B cell (primary cell): Measurements from ENCODE around the gene PADI3. TPM values are rescaled to one million over a fixed set of nuclear protein-coding genes. Genes with fewer than 3 reads are reported as not detected.

Experiments
- ATAC-seq: fragments of 200-7000 bp; cut with Tn5 transposase; one replicate; pipeline ENCODE4 v1.10.0; 2021; ENCODE audit warnings: low read depth, mild to moderate bottlenecking, moderate number of reproducible peaks, moderate library complexity
- CTCF ChIA-PET: fragments of 350-600 bp; sonication (Branson Sonifier 250); formaldehyde crosslinking; loops from one replicate; lab custom pipeline; 2021; ENCODE audit warnings: antibody characterized with exemption, inconsistent platforms; lab: Charles Lee
- POLR2A ChIA-PET: fragments of 350-600 bp; sonication (Branson Sonifier 250); formaldehyde crosslinking; loops from one replicate; lab custom pipeline; 2021; ENCODE audit warnings: antibody characterized with exemption; lab: Charles Lee
- DNase-seq: peaks from one replicate; pipeline ENCODE4 v3.0.0; 2013
- H2AFZ ChIP-seq: 2 replicates; pipeline ENCODE4 v1.6.1; 2012; ENCODE audit warnings: mild to moderate bottlenecking, low read depth, low read length; ENCODE audit not compliant: insufficient read depth, poor library complexity, severe bottlenecking
- H3K27ac ChIP-seq, 2 donors: 1 replicate in 1 of 2; 2 replicates in 1 of 2; pipeline ENCODE4 v1.5.1; 2012 to 2013; ENCODE audit warnings: low read length in 2 of 2, mild to moderate bottlenecking in 2 of 2, moderate library complexity in 1 of 2
- H3K27me3 ChIP-seq, 4 experiments: fragments of 200-600 bp in 1 of 4; sonication (generic) in 1 of 4; replicated peaks in 1 of 4; 1 replicate in 2 of 4; 2 replicates in 2 of 4; pipeline versions ENCODE4 v1.6.1 to v1.7.0; 2013 to 2016; ENCODE audit warnings: low read length in 3 of 4, mild to moderate bottlenecking in 2 of 4, mixed read lengths in 1 of 4, moderate library complexity in 1 of 4; ENCODE audit not compliant: insufficient read depth in 4 of 4, control insufficient read depth in 3 of 4; ENCODE audit errors: control extremely low read depth in 1 of 4
- H3K36me3 ChIP-seq, 2 experiments: replicated peaks in 1 of 2; 1 replicate in 1 of 2; 2 replicates in 1 of 2; pipeline versions ENCODE4 v1.6.1 to v1.7.1; 2013; ENCODE audit warnings: low read length in 1 of 2; ENCODE audit not compliant: insufficient read depth in 2 of 2, control insufficient read depth in 1 of 2; ENCODE audit errors: control extremely low read depth in 1 of 2, extremely low read depth in 1 of 2
- H3K4me1 ChIP-seq, 2 donors: fragments of 200-600 bp in 1 of 2; sonication (generic) in 1 of 2; 1 replicate in 1 of 2; 2 replicates in 1 of 2; pipeline versions ENCODE4 v1.5.1 to v1.6.1; 2013 to 2017; ENCODE audit warnings: low read length in 2 of 2; ENCODE audit not compliant: control insufficient read depth in 2 of 2, insufficient read depth in 2 of 2
- H3K4me2 ChIP-seq: replicated peaks from 2 replicates; pipeline ENCODE3; 2012; ENCODE audit warnings: mild to moderate bottlenecking, low read depth, low read length; ENCODE audit not compliant: poor library complexity, severe bottlenecking
- H3K4me3 ChIP-seq, 5 experiments: fragments of 200-600 bp in 1 of 5; sonication (generic) in 1 of 5; 1 replicate in 3 of 5; 2 replicates in 2 of 5; pipeline versions ENCODE4 v1.5.1 to v1.7.0; 2011 to 2016; ENCODE audit warnings: low read length in 4 of 5, mild to moderate bottlenecking in 4 of 5, low read depth in 2 of 5, control low read depth in 1 of 5, moderate library complexity in 1 of 5; ENCODE audit not compliant: insufficient read depth in 1 of 5; ENCODE audit errors: control extremely low read depth in 1 of 5, extremely low read depth in 1 of 5
- H3K79me2 ChIP-seq: fragments of 200-600 bp; sonication (generic); one replicate; pipeline ENCODE4 v1.6.0; 2016; ENCODE audit warnings: low read length; ENCODE audit not compliant: control insufficient read depth, insufficient read depth
- H3K9ac ChIP-seq: fragments of 200-600 bp; sonication (generic); 2 replicates; pipeline ENCODE4 v1.6.1; 2017; ENCODE audit warnings: mild to moderate bottlenecking, low read length, moderate library complexity
- H3K9me3 ChIP-seq, 3 donors: one replicate each; pipeline versions ENCODE4 v1.6.1 to v1.7.1; 2013; ENCODE audit warnings: low read length in 2 of 3; ENCODE audit not compliant: control insufficient read depth in 2 of 3, insufficient read depth in 1 of 3; ENCODE audit errors: control extremely low read depth in 1 of 3
- H4K20me1 ChIP-seq: 2 replicates; pipeline ENCODE4 v1.6.0; 2012; ENCODE audit warnings: mild to moderate bottlenecking, low read length; ENCODE audit not compliant: insufficient read depth, control insufficient read depth, poor library complexity, severe bottlenecking
- H3K27ac Mint-ChIP-seq: one replicate; pipeline ENCODE4 v1.8.0; 2021; ENCODE audit warnings: mixed read lengths
- H3K27me3 Mint-ChIP-seq: one replicate; pipeline ENCODE4 v1.8.0; 2021; ENCODE audit warnings: mixed read lengths
- H3K4me1 Mint-ChIP-seq: one replicate; pipeline ENCODE4 v1.8.0; 2021; ENCODE audit warnings: mixed read lengths
- H3K4me3 Mint-ChIP-seq: one replicate; pipeline ENCODE4 v1.8.0; 2021; ENCODE audit warnings: mixed read lengths
- H3K9me3 Mint-ChIP-seq: one replicate; pipeline ENCODE4 v1.8.0; 2022; ENCODE audit warnings: mixed read lengths; ENCODE audit not compliant: insufficient read depth
- EZH2 ChIP-seq: IDR thresholded peaks from 2 replicates; pipeline ENCODE4 v1.6.1; 2012; ENCODE audit warnings: borderline replicate concordance, low read depth, mild to moderate bottlenecking, moderate library complexity, low read length; ENCODE audit not compliant: insufficient read depth, poor library complexity, severe bottlenecking
- WGBS: methylation state at CpG from one replicate; pipeline ENCODE4 v1.1.5; 2013; ENCODE audit warnings: missing lambda C conversion rate; ENCODE audit not compliant: insufficient coverage; 5-methylcytosine and 5-hydroxymethylcytosine counted together
- intact Hi-C: fragments of 100-400 bp; cut with micrococcal nuclease; formaldehyde crosslinking; loops from one replicate; pipeline ENCODE4 v1.10.0; 2022
- polyA plus RNA-seq: library from polyadenylated mRNA; depleted of rRNA; stranded (reverse); fragments of >200 nt; gene quantifications from 2 replicates; pipeline ENCODE4 v1.2.3, GENCODE V29; 2012
- total RNA-seq, 2 donors: library from RNA; stranded (reverse); fragments of 120-200 nt in 1 of 2; gene quantifications; 1 replicate in 1 of 2; 2 replicates in 1 of 2; pipeline versions ENCODE4 v1.2.3 to v1.2.4, GENCODE V29; 2013 to 2022
- TF ChIP-seq, protein P1 (sequence below): fragments of 200-600 bp; IDR thresholded peaks from one replicate; pipeline ENCODE4 v1.8.0; 2022; ENCODE audit warnings: antibody characterized with exemption, mild to moderate bottlenecking

Gene PADI3
- total and polyA plus RNA-seq, 2 donors (not counting 1 experiment from before 2014, with no cell fraction given), result not detected

DNA sequence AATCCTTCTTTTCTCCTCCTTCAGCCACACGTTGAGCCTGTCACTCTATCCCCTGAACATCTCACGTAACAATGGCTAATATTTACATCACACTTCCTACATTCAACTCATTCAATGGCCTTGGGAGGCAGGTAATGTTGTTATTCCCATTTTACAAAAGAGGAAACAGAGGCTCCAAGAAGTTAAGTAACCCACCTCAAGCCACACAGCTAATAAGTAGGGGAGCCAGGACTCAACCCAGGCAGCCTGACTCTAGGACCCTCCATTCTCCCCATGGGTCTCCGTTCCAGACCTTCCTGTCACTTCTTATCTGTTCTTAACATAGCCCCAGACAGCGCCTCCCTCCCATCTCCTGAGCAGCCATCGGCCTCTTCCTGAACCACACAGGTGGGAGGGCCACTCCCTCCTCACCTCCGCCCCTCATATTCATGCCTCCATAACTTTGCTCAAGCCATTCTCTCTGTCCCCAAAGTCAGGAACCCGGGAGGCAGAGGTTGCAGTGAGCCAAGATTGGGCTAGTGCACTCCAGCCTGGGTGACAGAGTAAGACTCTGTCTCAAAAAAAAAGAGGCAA, 61.3 kb downstream of the PADI3 start:
- intact Hi-C loops, result no loop called here
- no peaks in the 10 kb centered on the region for H3K36me3 ChIP-seq
- H3K4me2 ChIP-seq, result no peak overlapping the region
- no peak for DNase-seq
- WGBS, result 81% methylated on average over 6 of the region's 7 CpGs
- CTCF ChIA-PET, result no interaction called here
- no peaks in the 10 kb centered on the region for H3K79me2 ChIP-seq
- no peak overlapping the region for H3K4me3 ChIP-seq
- H2AFZ ChIP-seq, result no peak overlapping the region
- H3K27me3 ChIP-seq, result peaks cover 0 to 6% (median 0%) of the 10 kb centered on the region in 4 experiments
- Mint-ChIP-seq H3K9me3 (no peaks in the 10 kb centered on the region), H3K27ac (no peak overlapping the region), H3K27me3 (peaks cover 40% of the 10 kb centered on the region), H3K4me3 (no peak overlapping the region), H3K4me1 (no peaks in the 10 kb centered on the region)
- H3K9me3 ChIP-seq, result no peaks in the 10 kb centered on the region
- no peaks in the 10 kb centered on the region for H3K4me1 ChIP-seq
- no peak for TF ChIP-seq EZH2
- TF ChIP-seq, protein P1, sequence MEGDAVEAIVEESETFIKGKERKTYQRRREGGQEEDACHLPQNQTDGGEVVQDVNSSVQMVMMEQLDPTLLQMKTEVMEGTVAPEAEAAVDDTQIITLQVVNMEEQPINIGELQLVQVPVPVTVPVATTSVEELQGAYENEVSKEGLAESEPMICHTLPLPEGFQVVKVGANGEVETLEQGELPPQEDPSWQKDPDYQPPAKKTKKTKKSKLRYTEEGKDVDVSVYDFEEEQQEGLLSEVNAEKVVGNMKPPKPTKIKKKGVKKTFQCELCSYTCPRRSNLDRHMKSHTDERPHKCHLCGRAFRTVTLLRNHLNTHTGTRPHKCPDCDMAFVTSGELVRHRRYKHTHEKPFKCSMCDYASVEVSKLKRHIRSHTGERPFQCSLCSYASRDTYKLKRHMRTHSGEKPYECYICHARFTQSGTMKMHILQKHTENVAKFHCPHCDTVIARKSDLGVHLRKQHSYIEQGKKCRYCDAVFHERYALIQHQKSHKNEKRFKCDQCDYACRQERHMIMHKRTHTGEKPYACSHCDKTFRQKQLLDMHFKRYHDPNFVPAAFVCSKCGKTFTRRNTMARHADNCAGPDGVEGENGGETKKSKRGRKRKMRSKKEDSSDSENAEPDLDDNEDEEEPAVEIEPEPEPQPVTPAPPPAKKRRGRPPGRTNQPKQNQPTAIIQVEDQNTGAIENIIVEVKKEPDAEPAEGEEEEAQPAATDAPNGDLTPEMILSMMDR, result no peak
- no peaks in the 10 kb centered on the region for H4K20me1 ChIP-seq
- no peak for ATAC-seq
- POLR2A ChIA-PET, result no interaction called here
- no peak overlapping the region for H3K9ac ChIP-seq
- H3K27ac ChIP-seq, result no peak overlapping the region

DNA sequence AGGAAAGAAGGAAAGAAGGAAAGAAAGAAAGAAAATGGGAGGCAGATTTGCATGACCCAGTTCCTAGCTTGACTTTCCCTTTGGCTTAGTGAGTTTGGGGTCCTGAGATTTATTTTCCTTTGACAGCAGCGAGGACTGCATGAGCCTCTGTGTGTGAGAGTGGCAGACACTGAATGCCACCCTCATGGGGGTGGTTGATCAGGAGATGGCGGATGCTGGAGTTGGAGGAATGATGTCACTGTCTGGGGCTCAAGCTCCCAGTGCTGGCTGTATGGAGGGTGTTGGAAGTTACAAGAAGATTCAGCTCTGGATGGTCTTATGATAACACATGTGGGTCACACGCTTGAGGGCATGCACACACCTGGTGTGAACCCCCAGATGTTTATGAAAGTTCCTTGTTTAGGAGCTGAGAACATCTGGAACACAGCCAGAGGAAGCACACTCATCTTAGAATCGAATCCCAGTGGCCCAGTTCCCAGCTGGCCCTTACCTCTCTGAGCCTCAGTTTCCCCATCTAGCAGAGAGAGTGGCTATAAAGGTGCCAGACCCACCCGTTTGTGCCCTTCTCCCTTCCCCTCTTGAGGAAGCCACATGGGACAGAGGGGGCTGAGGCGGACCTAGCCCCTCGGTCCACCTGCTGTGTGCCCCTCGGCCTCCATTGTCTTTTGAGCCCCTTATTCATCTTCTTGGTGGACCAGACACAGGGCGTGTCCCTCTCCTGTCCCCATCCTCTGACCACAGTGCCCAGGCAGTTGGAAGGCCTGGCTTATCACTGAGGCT, 64.8 kb downstream of the PADI3 start:
- Histone ChIP-seq H3K4me2 (no peak overlapping the region), H2AFZ (no peak overlapping the region), H3K9me3 (no peaks in the 10 kb centered on the region), H4K20me1 (no peaks in the 10 kb centered on the region), H3K4me3 (no peak overlapping the region), H3K27ac (no peak overlapping the region), H3K4me1 (no peaks in the 10 kb centered on the region), H3K27me3 (peaks cover 0 to 6% (median 0%) of the 10 kb centered on the region in 4 experiments), H3K36me3 (no peaks in the 10 kb centered on the region), H3K9ac (no peak overlapping the region), H3K79me2 (no peaks in the 10 kb centered on the region)
- Mint-ChIP-seq H3K4me3 (no peak overlapping the region), H3K4me1 (no peaks in the 10 kb centered on the region), H3K27me3 (peaks cover 17% of the 10 kb centered on the region), H3K9me3 (no peaks in the 10 kb centered on the region), H3K27ac (no peak overlapping the region)
- ChIA-PET POLR2A (no interaction called here), CTCF (no interaction called here)
- no peak for TF ChIP-seq EZH2
- TF ChIP-seq, protein P1, result no peak
- intact Hi-C loops, result no loop called here
- DNase-seq (no peak), ATAC-seq (no peak)
- 88% methylated on average over 7 of the region's 9 CpGs for WGBS
